ENCODE measurements around the gene SAE1.

SAE1 gene

DNA sequence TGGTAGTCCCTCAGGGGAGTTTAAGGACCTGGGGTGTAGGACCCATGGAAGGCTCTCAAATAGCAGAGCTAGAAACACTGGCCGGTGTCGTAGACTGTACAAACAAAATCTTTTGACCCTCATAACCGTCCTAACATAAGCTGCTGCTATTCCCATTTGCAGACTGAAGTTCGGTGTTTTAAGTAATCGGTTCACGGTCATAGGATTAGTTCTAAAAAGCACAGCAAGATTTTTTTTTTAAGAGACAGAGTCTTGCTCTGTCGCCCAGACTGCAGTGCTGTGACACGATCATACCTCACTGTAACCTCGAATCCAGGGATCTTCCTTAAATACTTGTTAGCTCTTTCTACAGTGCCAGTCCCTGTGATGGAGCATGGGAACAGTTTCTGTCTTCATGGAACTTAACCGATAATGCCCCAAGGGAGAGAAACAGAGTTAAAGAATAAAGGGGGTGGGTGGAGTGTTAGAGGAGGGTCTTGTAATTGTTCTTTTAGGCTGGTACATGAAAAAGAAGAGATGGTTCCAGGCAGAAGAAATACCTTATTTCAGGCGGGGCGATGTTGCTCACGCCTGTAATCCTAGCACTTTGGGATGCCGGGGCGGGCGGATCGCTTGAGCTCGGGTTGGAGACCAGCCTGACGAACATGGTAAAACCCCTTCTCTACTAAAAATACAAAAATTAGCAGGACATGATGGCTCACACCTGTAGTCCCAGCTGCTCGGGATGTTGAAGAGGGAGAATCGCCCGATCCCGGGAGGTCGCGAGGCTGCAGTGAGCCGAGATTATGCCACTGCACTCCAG lies 16.6 kb upstream of the SAE1 start:
- H3K9ac ChIP-seq = peak overlapping the region; percentile 96 to 100 (median 100)
- H3K9me3 ChIP-seq (replicated peaks in 1 of 11) = no peaks in the 10 kb centered on the region
- no peak for TF ChIP-seq Cebpa-rat (IDR thresholded peaks at IDR 0.05)
- peak overlapping the region; percentile 76 to 96 (median 88) for H3K4me3 ChIP-seq
- H3K27ac ChIP-seq = peak overlapping the region; percentile 100
- peak overlapping the region; percentile 75 to 94 (median 86) for H3K4me2 ChIP-seq
- no peaks in the 10 kb centered on the region for H3K27me3 ChIP-seq
- peaks cover 19 to 31% (median 22%) of the 10 kb centered on the region in 10 experiments for H3K4me1 ChIP-seq
- H4K20me1 ChIP-seq = no peaks in the 10 kb centered on the region
- peaks cover 6 to 12% (median 10%) of the 10 kb centered on the region in 11 experiments; a peak in 14 of 22 replicates for H3K36me3 ChIP-seq

DNA sequence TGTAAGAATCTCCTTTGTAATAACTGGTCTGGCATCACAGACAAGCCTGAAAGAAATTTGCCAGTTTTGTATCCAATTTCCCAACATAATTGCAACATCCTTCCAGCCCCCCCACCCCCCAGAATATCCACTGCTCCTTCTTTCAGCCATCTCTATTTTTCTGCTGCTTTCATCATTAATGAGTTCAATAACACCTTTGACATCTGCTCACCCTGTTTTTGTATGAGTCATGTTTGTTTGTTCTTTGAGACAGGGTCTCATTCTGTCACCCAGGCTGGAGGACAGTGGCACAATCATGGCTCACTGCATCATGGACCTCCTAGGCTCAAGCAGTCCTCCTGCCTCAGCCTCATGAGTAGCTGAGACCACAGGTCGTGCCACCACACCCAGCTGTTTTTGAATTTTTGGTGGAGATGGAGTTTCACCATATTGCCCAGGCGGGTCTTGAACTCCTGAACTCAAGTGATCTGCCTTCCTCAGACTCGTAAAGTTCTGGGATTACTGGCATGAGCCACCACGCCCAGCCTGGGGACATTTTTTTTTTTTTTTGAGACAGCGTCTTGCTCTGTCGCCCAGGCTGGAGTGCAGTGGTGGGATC lies 10.1 kb upstream of the SAE1 start:
- Histone ChIP-seq H3K4me3 (no peak overlapping the region), H3K4me1 (peaks cover 0 to 10% (median 3%) of the 10 kb centered on the region in 10 experiments; a peak in 6 of 20 replicates), H3K4me2 (no peak overlapping the region; a peak in 1 of 22 replicates), H3K27me3 (no peaks in the 10 kb centered on the region), H4K20me1 (no peaks in the 10 kb centered on the region), H3K9me3 (replicated peaks in 1 of 11) (no peaks in the 10 kb centered on the region), H3K27ac (no peak overlapping the region), H3K9ac (no peak overlapping the region), H3K36me3 (no peaks in the 10 kb centered on the region)
- TF ChIP-seq Cebpa-rat (IDR thresholded peaks at IDR 0.05) = no peak

GRCh38 chr19:47122359-47123335 lies 8.0 kb upstream of the SAE1 start:
- H3K4me1 ChIP-seq = peaks cover 0 to 5% (median 2%) of the 10 kb centered on the region in 10 experiments; a peak in 5 of 20 replicates
- no peak overlapping the region for H3K27ac ChIP-seq
- H3K4me3 ChIP-seq = no peak overlapping the region
- TF ChIP-seq Cebpa-rat (IDR thresholded peaks at IDR 0.05) = no peak
- no peaks in the 10 kb centered on the region for H3K27me3 ChIP-seq
- H3K4me2 ChIP-seq = no peak overlapping the region
- no peaks in the 10 kb centered on the region for H3K9me3 ChIP-seq (replicated peaks in 1 of 11)
- H4K20me1 ChIP-seq = no peaks in the 10 kb centered on the region
- 0 out of 22 replicates have a peak overlapping the region, but pooled peaks of 1 of the 11 experiments have one; percentile 1 for H3K9ac ChIP-seq
- H3K36me3 ChIP-seq = no peaks in the 10 kb centered on the region

- H3K4me3 ChIP-seq = no peak overlapping the region
- no peak overlapping the region for H3K9ac ChIP-seq
- no peaks in the 10 kb centered on the region for H3K36me3 ChIP-seq
- H4K20me1 ChIP-seq = no peaks in the 10 kb centered on the region
- no peaks in the 10 kb centered on the region for H3K9me3 ChIP-seq (replicated peaks in 1 of 11)
- H3K4me1 ChIP-seq = peaks cover 0 to 5% (median 2%) of the 10 kb centered on the region in 10 experiments; a peak in 5 of 20 replicates
- no peak overlapping the region for H3K4me2 ChIP-seq
- H3K27me3 ChIP-seq = no peaks in the 10 kb centered on the region
- TF ChIP-seq Cebpa-rat (IDR thresholded peaks at IDR 0.05) = no peak
- H3K27ac ChIP-seq = no peak overlapping the region
These were observed 7.2 kb upstream of the SAE1 start for GRCh38 chr19:47123406-47123805.

DNA sequence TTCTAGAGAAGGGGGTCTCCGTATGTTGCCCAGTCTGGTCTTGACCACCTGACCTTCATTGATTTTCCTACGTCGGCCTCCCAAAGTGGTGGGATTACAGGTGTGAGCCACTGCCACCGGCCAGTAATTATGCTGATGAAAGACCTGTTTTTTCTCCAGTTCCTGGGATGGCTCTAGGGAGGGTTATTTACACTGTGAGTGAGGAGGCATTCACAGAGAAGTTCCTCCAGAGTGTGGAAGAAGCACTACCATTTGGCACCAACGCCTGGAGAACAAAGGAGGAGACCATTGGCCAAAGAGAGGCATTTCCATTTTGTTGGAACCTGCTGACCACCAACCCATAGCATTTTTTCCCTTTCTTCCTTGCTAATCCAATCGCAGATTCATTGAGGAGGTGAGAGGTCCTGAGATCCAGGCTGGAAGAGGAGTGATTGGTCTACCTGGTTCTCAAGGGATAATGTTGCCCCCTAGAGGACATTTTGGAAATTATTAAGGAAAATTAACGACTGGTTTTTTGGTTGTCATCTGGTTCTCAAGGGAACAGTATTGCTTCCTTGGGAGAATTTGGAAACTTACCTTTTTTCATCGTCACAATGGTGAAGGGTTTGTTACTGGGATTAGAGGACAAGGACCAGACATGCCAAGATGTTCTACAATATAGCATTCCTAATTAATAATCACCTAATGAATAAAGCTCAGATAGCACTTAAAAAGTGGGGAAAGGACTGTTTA lies 5.5 kb upstream of the SAE1 start:
- no peaks in the 10 kb centered on the region for H3K27me3 ChIP-seq
- H3K36me3 ChIP-seq = no peaks in the 10 kb centered on the region
- H3K4me2 ChIP-seq = no peak overlapping the region
- no peak overlapping the region for H3K9ac ChIP-seq
- H3K27ac ChIP-seq = no peak overlapping the region
- TF ChIP-seq Cebpa-rat (IDR thresholded peaks at IDR 0.05) = no peak
- no peaks in the 10 kb centered on the region for H4K20me1 ChIP-seq
- H3K9me3 ChIP-seq (replicated peaks in 1 of 11) = 0 out of 22 replicates have a peak, but pooled peaks cover 0 to 3% (median 0%) of the 10 kb centered on the region in 11 experiments
- H3K4me3 ChIP-seq = no peak overlapping the region
- H3K4me1 ChIP-seq = peaks cover 0 to 5% (median 2%) of the 10 kb centered on the region in 10 experiments; a peak in 5 of 20 replicates

GRCh38 chr19:47125669-47125938 lies 5.0 kb upstream of the SAE1 start:
- Histone ChIP-seq H3K4me2 (no peak overlapping the region), H3K9ac (no peak overlapping the region), H3K27ac (no peak overlapping the region), H4K20me1 (no peaks in the 10 kb centered on the region), H3K4me3 (no peak overlapping the region), H3K4me1 (peaks cover 0 to 5% (median 2%) of the 10 kb centered on the region in 10 experiments; a peak in 5 of 20 replicates), H3K36me3 (no peaks in the 10 kb centered on the region), H3K9me3 (replicated peaks in 1 of 11) (0 out of 22 replicates have a peak, but pooled peaks cover 0 to 6% (median 0%) of the 10 kb centered on the region in 11 experiments), H3K27me3 (no peaks in the 10 kb centered on the region)
- TF ChIP-seq Cebpa-rat (IDR thresholded peaks at IDR 0.05) = no peak

- Histone ChIP-seq H3K9me3 (replicated peaks in 1 of 11) (0 out of 22 replicates have a peak, but pooled peaks cover 0 to 6% (median 0%) of the 10 kb centered on the region in 11 experiments), H3K27ac (peak overlapping the region in 3 of 11 experiments; percentile 94 to 96 (median 96); a peak in 1 of 22 replicates)
- no peak for TF ChIP-seq Cebpa-rat (IDR thresholded peaks at IDR 0.05)
These were observed 1.1 kb upstream of the SAE1 start for GRCh38 chr19:47129579-47129978.

GRCh38 chr19:47130120-47130588 lies 481 bp upstream of the SAE1 start:
- H3K27ac ChIP-seq = peak overlapping the region in 7 of 11 experiments; percentile 15 to 97 (median 94); a peak in 10 of 22 replicates
- 0 out of 22 replicates have a peak overlapping the region, but pooled peaks of 1 of the 11 experiments have one; percentile 24 for H3K4me2 ChIP-seq

More at GRCh38 chr19:47129579-47129978, 1.1 kb upstream of the SAE1 start:
- Histone ChIP-seq H3K4me1 (peaks cover 29 to 31% (median 30%) of the 10 kb centered on the region in 10 experiments), H3K27me3 (no peaks in the 10 kb centered on the region), H3K4me2 (no peak overlapping the region), H4K20me1 (peaks cover 17 to 36% (median 34%) of the 10 kb centered on the region in 11 experiments; a peak in 21 of 22 replicates), H3K4me3 (no peak overlapping the region), H3K9ac (no peak overlapping the region), H3K36me3 (peaks cover 4 to 27% (median 22%) of the 10 kb centered on the region in 11 experiments; a peak in 15 of 22 replicates)

More at GRCh38 chr19:47130120-47130588, 481 bp upstream of the SAE1 start:
- Histone ChIP-seq H3K4me3 (peak overlapping the region in 3 of 10 experiments; percentile 72 to 90 (median 85); a peak in 4 of 20 replicates), H3K9ac (no peak overlapping the region), H3K4me1 (peaks cover 32 to 37% (median 35%) of the 10 kb centered on the region in 10 experiments), H4K20me1 (peaks cover 23 to 42% (median 40%) of the 10 kb centered on the region in 11 experiments; a peak in 21 of 22 replicates), H3K36me3 (peaks cover 4 to 33% (median 27%) of the 10 kb centered on the region in 11 experiments; a peak in 15 of 22 replicates), H3K9me3 (replicated peaks in 1 of 11) (0 out of 22 replicates have a peak, but pooled peaks cover 0 to 6% (median 0%) of the 10 kb centered on the region in 11 experiments), H3K27me3 (no peaks in the 10 kb centered on the region)
- TF ChIP-seq Cebpa-rat (IDR thresholded peaks at IDR 0.05) = no peak
